GM18520 (cell line): Measurements from ENCODE around the gene CYP27A1.
"Not testable (repeated sequence)": the region's sequence is repeated elsewhere in the genome, so short reads cannot be mapped to it uniquely, and the experiment has no call there.

ENCODE experiments used
- ATAC-seq: cut with Tn5 transposase; IDR thresholded peaks from one replicate; pipeline ENCODE4 v1.9.1; 2021; ENCODE audit not compliant: unreplicated experiment

Gene CYP27A1

DNA sequence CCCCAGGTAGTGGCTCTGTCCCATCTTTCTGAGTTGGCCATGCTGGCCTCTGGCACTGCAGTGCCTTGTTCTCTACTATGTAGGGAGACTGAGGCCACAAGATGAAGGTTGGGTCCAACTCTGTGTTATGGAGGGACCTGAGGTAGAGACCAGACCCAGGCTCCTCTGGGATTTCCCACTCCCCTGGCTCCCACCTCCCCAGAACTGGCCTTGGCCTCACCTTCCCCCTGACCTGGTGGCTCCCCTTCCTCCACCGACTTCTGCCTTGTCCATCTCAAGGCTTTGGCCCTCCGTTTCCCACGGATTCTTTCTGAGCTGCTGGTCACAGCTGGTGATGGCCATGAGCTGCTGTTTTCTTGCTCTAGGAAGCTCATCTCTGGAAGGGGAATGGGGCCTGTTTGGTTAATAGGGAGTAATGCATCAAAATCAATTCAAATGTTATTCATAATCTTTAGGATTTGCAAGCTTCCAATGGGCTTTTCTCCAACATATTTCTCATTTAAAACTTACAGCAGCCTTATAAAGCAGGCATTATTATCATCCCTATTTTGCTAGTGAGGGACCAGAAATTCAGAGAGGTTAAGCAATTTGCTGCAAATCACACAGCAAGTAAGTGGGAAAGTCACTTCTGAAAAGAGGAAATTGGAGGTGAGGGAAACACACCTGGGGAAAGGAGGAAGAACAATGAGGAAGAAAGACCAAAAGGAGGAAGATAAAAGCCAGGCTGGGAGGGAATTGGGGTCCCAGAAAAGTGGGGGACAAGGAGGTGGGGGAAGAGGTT is 48.8 kb downstream of the CYP27A1 start:
- no peak for ATAC-seq

DNA sequence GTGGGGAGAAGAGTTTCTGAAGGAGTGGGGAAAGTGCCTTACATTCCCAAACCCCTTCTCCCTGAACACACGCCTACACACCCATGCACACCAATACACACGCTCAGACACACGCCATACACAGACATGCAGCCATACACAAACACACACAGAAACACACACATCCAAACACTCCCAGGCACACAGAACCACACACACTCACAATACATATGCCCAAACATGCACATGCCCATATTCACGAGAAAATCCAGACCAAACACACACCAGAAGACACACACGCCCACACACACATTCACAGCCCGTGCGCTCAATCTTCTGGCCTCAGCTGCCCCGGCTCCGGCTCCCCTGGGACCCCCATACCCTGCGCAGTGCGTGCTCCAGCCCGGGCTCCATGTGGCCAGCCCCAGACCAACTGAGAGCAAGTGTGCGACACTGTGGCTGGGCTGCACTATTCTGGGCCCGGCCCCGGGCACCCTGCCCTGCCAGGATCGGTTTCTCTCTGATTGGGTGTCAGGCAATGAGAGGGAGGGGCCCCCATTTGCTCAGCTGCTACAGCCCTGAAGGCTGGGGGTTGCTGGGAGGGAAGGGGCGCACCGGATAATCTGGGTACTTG is 49.5 kb downstream of the CYP27A1 start, which contains the start of gene PRKAG3:
TSS of gene PRKAG3 (minus strand) at position 426 of the 613 bp plus-strand sequence.
- no peak for ATAC-seq

DNA sequence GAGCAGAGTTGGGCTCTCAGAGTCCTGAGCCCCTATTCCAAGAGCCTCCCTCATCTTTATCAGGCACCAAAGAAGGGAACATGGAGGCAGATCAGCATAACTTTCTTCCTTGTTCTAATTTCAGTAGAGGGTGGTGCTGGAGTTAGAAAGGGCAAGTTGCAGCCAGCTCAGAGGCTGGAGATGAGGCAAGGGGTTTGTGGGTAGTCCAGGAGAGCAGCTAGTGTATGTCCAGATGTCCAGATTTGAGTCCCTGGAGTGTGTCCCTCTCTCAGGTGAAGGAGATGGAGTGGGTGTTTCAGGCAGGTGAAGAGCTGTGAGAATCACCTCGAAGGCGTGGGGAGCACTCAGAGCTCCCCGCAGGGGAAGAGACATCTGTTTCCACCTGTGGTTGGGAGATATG is 50.1 kb downstream of the CYP27A1 start:
- ATAC-seq: no peak

DNA sequence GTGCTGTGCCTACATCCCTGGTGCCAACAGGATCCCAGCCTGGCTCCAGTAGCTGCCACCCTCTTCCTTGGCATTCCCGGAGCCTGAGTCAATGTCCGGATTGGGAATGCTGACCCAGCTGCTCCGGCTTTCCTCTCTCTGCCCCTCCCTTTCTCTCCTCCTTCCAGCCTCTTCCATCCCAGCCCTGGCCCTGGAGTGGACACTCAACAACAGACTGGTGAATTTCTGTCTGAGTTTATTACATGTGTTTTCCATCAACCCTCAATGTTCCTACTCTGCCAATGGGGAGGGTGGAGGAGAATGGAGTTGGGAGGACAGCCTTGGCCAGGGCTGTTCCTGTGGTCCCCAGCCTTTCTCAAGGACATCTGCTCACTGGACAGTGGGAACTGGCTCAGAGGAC is 50.6 kb downstream of the CYP27A1 start:
- no peak for ATAC-seq

DNA sequence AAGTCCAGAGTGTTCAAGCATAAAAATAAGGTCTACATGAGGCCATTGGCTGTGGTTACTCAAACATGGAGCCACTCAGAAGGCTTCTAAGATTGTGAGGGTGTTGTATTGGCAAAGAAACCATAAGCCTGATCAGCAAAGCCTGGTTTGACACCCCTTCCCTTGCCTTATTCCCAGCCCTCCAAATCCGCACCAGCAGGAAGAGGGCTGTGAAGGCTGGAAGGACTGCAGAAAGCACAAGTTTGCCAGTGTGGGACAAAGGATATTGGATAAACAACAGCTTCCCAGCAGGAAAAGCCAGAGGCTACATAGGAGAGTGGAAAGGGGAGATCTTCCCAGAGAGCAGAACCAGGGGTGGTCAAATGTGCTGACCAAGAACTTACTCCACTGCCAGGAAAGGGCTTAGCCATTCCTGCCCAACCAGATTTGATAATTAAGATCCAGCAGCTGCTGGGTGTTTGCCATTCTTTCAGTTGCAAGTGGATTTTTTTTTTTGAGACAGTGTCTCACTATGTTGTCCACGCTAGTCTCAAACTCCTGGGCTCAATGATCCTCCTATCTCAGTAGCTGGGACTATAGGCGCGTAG is 51.2 kb downstream of the CYP27A1 start:
- no peak for ATAC-seq

DNA sequence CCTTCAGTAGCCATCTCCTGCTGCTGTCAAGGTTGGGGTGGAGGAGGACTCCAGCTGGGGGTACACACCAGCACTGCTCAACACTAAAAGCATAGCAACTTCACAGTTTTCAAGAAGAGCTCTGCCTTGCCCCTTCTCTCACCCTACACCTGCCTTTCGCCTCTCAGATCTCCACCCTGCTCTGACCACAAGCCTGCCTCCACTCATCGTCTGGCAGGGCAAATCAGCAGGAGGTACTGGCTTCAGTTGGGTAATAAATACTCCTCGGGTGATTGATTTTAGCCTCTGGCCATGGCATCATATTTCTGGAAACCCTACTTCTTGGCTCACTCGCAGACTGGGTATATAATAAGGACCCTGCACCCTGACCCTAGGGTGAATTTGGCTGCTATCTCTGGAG is 52.7 kb downstream of the CYP27A1 start:
- ATAC-seq: no peak

DNA sequence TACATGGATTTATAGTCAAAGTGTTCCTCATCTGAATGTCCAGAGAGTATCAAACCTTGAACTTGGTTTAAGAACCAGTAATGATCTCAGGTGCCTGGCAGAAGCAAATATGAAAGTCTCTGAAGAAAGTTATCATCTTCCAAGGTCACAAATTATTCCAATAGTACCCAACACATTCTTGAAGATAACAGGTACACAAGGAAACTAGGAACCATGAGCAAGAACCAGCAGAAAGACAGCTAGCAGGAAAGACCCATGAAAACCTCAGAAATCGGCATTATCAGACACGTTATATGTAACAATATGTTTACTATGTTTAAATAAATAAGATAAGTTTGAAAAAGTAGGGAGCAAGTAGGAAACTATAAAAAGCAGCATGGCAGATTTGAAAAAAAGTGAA is 55.5 kb downstream of the CYP27A1 start:
- ATAC-seq: no peak

DNA sequence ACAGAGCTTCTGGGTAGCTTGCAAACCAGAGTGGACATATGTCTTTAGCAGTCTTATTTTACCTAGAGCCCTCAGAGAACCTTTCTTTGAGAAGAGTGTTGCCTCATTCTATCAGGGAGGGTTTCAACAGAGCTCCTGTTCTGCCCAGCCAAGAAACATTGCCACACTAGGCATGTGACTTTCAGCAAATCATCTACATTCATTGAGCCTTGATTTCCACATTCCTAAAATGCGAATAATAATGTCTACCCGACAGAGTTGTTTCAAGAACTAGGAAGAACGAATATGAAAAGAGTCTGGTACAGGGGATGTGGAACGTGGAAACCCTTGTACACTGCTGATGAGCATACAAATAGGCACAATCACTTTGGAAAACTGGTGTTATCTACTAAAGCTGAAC is 57.5 kb downstream of the CYP27A1 start:
- ATAC-seq: no peak

DNA sequence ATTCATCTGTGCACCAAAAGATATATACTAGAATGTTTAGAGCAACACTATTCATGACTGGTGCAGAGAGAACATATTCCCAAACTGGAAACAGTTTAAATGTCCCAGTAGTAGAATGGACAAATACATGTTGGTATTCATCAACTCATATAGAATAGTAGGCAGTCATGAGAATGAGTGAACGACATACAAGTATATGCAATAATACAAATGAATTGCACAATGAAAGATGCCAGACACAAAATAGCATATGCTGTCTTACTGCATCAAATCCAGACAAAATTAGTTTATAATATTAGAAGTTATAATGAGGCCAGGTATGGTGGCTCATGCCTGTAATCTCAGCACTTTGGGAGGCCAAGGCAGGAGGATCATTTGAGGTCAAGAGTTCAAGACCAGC is 57.9 kb downstream of the CYP27A1 start:
- ATAC-seq: no peak

DNA sequence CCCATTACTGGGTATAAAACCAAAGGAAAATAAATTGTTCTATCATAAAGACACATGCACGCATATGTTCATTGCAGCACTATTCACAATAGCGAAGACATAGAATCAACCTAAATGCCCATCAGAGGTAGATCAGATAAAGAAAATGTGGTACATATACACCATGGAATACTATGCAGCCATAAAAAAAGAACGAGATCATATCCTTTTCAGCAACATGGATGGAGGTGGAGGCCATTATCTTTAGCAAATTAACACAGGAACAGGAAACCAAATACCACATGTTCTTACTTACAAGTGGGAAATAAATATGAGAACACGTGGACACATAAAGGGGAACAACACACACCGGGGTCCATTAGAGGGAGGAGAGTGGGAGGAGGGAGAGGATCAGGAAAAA is 62.4 kb downstream of the CYP27A1 start:
- ATAC-seq: not testable (repeated sequence)

DNA sequence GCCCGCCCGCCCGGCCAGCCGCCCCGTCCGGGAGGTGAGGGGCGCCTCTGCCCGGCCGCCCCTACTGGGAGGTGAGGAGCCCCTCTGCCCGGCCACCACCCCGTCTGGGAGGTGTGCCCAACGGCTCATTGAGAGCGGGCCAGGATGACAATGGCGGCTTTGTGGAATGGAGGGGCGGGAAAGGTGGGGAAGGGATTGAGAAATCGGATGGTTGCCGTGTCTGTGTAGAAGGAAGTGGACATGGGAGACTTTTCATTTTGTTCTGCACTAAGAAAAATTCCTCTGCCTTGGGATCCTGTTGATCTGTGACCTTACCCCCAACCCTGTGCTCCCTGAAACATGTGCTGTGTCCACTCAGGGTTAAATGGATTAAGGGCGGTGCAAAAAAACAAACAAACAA is 65.0 kb downstream of the CYP27A1 start:
- ATAC-seq: not testable (repeated sequence)

DNA sequence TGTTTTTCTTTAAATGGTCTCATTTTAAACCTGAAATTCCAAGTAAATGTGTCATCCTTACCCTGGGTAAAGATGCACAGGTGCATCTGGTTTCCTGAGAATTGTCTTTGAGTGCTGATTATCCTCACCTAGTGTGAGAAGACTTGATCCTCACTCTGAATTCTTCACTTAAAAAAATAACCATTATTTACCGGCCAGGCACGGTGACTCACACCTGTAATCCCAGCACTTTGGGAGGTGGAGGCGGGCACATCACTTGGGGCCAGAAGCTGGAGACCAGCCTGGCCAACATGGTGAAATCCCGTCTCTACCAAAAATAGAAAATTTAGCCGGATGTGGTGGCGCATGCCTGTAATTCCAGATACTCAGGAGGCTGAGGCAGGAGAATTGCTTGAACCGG is 67.8 kb downstream of the CYP27A1 start:
- ATAC-seq: no peak

DNA sequence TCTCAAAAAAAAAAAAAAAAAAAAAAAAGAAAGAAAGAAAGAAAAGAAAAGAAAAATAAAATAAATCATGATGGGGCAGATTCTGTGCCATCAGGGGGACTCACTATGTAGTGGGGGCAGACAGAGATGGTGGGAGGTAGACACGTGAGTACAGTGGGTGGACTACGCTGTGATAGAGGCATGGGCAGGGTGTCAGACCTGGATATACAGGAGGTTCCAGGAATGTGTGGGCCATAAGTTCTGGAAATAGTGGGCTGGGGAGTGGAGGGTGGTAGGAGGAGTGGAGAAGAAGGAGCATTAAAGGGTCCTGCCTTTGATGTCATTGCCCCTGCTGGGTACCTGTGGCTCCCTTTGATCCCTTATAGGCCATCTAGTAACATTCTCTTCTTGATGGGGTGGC is 68.8 kb downstream of the CYP27A1 start:
- no peak for ATAC-seq

DNA sequence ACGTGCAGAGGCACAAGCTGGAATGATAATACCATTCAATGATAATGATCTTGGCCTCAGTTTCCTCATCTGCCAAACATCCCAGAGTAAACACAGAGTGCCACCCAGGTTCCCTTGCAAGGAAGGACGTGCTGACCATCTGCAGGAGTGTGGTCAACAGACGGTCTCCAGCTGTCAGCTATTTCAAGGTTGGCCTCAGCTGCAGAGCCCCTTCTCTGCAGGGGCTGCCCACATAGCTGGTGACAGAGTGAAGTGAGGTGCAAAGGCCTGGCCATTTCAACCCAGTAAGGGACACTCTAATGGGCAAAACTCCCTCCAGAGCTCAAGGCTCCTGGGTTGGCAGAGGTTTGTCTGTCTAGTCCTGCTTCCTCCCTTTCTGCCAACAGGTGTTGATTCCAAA is 69.3 kb downstream of the CYP27A1 start:
- ATAC-seq: no peak

DNA sequence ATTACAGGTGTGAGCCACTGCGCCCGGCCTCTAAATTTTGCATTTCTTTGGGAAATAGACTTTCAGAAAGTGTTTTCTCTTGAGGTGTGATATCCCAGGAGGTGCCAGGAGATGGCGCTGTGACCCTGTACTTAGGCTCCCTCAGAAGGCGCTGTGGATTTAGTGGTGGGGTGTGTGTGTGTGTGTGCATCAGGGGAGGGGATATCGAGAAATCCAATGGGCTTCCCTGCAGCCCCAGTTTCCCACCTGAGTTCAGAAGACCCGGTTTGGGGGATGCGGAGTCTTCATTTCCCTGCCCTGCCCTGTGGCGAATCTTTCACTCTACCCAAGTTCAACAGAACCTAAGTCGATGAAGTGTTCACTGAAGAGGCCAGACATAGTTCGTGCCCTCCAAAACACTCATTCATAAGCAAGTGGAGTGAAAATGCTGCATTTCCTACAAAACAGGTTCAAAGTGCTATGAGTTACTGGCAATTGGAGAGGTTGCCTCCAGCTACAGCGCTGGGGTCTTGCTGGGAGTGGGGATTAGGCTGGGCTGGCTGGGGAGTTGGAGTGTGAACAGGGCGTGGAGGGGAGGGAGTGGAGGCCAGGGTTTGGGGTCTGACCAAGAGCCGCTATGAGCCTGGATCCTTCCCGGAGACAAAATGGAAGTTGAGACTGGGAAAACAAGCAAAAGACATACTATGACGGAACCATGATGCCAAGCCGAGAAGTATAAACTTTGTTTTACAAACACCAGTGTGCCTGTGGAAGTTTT is 71.1 kb downstream of the CYP27A1 start:
- no peak for ATAC-seq

DNA sequence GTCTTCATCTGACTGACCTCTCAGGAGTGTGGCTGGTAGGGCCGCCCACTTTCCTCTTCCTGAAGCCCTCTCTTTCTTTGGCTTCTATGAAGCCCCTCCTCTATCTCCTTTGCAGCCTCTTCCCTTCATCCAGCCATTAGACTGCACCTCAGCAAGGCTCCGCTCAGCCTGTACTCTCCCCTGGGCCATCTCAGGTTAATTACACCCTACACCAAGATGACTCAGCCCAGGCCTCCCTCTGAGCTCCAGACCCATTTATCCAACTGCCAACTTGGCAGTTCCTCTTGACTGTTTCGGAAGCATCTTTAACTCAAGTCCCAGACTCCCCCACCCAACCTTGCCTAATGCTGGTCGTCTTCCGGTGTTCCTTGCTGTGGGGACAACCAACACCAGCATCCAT is 71.8 kb downstream of the CYP27A1 start:
- no peak for ATAC-seq

DNA sequence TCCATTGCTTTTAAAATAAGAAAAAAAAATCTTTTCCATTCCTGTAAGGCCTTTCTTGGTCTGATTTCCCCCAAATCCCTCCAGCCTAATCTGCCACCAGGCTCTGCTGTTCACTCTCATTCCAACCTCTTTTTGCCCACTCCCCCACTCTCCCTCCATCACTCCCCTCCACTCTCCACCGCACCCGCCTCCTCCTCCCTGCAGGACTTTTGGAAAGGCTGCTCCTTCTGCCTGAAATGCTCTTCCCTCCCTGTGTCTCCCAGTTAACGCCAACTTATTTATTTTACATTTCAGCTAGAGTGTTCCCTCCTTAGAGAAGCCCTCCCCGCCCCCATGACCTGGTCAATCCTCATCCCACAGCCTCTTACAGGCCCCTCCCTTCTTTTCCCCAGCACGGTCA is 72.9 kb downstream of the CYP27A1 start:
- ATAC-seq: no peak

DNA sequence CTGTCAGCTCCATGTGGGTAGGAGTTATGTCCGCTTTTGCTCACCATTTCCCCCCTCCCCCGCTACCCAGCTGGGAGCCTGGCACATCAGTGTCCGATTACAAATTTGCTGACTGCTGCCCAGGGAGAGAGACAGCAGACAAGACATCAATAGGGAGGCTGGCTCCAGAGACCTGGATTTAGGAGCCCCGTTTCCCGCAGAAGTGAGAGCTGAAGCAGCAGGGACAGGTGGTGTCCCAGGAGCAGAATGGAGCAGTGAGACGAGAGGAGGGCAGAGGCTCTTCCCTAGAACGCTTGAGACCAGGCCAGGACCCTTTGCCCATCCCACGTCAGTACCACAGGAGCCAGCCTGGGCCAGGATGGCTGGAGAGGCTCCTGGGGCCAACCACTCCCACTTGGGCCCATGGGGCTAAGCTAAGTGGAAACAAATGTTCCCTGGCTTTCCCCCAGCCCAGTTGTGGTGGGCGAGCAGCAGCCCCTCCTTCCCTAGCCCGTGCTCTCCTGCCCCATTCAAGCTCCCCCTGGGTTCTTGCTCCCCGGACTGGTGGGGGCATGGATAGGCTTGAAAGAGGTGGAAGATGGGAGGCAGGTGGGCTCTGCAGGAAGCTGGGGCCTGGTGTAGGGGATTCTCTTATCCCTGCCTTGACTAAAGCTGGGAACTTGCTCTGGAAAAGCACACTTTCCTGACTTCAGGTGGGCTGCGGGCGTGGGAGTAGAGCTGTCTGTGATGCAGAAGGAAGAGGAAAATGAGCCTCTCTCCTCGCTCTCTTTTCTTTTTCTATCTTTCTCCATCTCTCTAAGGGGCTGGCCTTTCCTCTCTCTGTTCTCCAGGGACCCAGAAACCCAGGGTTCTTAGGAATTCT is 73.6 kb downstream of the CYP27A1 start:
- ATAC-seq: no peak

DNA sequence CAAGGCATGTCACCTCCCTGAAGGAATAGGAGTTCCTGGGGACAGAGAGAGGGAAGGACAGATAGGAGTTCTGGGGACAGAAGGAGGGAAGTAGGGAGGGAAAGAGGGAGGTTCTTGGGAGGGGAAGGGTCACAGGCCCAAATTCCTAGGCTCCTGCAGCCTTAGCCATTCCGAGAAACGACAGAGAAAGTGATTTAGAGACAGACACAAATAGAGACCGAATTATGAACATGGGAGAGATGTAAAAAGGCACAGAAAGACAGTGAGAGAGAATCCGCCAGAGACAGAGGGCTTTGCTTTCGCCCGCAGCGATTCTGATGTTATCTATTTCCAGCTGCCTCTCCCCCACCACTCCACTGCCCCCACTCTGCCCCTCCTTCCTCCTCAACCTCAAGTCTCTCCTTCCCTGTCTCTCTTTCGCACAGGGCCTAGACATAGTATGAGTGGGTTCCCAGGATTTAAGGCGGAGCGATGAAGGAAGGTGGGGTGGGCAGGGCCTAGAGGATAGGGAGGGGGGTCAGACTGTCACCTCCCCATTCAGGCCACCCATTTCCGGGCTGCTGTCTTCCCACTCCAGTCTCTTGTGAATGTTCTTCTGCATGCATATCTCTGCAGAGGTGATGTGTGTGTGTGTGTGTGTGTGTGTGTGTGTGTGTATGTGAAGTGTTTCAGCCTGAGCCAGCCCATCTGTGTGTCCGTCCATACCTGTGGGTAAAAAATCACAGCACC is 74.4 kb downstream of the CYP27A1 start:
- ATAC-seq: no peak

DNA sequence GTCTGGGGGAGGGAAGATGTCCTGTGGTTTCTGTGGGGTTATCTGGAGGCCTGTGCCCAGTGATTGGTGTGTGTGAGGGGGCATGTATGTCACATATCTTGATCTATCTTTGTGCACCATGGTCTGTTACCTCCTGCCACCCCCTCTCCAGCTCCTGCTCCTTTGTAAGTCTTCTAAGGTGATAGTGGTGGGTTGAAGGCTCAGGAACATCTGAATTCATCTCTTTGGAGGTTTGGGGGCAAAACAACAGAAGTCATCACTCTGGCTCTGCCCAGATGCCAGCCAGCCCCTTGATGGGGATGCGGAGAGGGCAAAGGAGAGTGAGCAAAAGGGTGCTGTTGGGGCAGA is 74.9 kb downstream of the CYP27A1 start:
- ATAC-seq: no peak
